ENCODE measurements around the gene POFUT2.
"Not testable (repeated sequence)": the region's sequence is repeated elsewhere in the genome, so short reads cannot be mapped to it uniquely, and the experiment has no call there.

The POFUT2 gene

DNA sequence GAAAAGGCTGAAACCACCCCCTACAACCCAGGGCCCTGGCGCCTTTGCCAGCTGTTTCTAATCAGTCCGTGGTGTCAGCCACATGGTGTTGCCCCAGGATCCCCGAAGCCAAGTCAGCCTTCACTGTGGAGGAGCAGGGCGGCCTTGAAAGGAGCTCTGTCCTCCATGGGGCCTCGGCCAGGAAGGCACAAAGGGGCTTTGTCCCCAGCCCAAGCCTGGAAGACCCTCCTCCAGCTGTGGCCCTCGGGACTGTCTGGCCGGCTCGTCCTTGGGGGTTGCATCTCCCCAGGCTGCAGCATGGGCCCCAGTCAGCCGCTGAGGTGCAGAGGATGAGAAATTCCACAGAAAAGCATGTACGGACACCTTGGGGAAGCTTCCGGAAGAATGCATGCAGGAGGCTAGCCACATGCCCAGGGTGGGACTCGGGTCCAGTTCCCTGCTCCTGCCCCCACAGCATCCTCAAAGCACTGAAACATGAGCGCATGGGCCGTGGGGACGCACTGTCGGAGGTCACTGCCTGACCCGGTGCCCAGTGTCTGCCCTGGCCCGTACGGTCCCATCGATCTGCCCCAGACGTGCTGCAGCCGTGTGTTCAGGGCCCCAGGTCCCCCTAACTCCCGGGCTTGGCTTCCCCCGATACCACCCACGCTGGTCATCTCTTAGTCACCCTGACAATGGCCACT lies 38.6 kb upstream of the POFUT2 start:
- DNase-seq (ENCODE audit: low read depth in 2 of 2): no peak

DNA sequence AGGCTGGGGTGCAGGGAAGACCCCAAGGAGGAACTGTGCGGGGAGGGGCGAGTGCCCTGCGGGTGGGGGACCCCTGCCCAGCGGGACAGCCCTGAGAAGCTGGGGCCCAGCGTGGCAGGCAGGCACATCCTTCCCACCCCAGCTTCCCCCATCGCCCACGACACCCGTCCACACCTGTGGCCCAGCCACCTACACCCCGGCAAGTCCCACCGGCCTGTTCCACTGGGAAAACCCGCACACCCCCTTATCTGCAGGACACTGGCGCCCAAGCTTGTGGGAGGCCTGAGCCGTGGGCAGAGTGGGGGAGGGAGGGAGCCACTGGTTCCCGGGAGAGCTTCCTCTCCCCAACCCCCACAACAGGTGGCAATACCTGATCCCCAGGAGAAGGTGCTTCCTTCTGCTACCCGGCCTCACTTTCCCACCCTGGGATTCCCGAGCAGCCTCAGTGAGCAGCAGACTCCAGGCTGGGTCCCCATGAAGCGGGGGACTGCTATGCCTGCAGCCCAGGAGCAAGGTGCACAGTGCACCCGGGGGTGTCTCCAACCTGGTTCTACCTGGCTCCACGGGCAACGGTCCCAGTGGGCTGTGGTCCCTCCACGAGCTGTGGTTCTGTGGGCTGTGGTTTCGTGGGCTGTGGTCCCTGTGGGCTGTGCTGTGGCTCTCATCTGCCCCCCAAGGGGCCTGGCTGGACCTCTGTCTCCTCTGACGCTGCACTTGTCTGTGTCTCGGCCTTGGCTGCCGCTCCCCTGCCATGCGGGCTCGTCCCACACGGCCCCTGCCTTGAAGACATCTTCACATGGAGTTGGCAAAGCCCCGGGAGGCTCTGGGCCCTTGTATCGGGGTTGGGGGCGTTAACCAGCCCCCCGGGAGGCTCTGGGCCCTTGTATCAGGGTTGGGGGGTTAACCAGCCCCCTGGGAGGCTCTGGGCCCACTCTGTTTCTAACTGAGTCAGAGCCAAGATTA lies 37.8 kb upstream of the POFUT2 start:
- no peak for DNase-seq (ENCODE audit: low read depth in 2 of 2)

DNA sequence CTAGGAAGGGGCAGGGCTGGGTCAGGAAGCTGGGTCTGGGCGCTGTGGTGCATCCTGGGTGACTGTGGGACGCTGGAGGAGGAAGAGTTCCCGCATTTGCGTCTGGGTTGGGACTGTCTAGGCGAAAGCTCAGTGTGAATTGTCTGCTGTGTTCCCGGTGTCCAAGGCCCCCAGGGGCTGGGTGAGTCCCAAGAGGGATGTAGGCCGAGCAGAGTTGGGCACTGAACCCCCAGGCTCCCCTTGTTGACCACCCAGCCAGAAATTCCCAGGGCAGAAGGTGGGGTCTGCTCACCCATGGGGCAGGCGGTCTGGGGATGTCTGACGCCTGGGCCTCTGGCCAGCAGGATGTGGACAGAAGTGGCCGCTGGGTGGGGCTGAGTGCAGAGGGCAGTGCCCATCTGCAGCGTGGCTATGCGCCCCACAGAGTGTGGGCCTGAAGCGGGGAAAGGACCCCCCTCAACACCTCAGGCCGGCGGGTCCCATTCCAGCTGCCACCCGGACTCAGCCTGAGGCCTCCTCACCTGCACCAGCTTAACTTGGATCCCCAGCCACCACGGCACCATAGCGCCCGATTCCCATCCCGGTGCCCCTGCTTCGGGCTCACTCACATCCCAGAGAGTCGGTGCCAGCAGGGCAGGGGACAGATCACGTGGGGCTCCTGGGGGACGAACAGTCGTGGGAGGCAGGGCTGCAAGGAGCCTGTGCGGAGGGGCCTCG lies 37.0 kb upstream of the POFUT2 start:
- DNase-seq (ENCODE audit: low read depth in 2 of 2): no peak

DNA sequence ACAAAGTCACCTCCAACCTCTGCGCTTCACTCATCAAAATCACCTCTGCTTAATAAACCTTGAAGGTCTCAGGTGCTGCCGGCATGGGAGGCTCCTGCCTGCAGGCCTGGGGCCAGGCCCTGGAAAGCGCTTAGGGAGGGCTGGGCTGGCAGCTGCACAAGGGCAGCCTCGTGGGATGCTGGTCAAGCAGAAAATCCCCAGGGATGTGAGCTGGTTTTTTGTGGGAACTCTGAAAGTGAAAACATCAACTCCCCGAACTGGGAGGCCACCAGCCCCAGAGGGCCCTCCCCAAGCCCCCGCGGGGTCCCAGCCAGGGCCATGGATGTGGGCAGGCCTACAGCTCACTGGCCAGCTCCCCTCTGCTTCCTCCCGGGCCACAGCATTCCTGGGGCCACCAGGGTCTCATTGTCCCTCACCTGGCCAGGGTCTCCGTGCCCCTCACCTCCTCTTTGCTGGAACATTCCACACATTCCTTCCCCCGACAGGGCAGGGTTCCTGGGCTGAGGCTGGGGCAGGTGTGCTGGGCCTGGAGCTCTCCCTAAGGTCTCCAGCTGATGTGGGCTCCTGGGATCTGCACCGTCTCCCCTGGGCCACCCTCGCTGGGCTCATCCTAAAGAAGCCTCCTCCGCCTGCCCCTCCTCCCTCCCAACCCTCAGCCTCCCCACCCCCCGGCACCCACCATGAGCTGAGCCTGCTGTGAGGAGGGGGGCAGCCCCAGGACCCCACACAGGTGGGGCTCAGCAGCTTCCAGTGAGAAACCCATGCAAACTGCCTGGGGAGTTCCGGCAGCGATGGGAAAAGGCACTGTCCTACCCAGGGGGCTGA lies 36.0 kb upstream of the POFUT2 start:
- no peak for DNase-seq (ENCODE audit: low read depth in 2 of 2)

DNA sequence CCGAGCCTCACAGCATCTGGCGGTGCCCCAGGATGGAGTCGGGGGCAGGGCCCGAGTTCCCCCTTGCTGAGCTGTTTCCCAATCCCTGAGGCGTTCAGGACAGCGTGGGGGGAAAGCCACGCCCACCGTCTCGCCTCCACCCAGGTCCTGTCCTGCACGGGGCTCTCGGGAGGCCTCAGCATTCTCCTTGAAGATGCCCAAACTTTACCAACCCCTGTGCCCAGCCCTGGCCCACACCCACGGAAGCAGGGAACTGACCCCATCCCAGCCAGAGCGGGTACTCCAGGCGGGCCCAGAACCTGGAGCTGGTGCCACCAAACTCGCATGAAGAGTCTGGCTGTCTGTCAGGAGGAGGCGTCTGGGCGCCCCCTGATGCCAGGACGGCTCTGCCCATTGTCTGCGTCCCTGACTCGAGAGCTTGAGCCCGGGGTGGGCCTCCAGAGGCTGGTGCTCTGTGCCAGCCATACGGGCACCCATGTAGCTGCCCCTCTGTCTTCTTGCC lies 35.3 kb upstream of the POFUT2 start:
- no peak for DNase-seq (ENCODE audit: low read depth in 2 of 2)

DNA sequence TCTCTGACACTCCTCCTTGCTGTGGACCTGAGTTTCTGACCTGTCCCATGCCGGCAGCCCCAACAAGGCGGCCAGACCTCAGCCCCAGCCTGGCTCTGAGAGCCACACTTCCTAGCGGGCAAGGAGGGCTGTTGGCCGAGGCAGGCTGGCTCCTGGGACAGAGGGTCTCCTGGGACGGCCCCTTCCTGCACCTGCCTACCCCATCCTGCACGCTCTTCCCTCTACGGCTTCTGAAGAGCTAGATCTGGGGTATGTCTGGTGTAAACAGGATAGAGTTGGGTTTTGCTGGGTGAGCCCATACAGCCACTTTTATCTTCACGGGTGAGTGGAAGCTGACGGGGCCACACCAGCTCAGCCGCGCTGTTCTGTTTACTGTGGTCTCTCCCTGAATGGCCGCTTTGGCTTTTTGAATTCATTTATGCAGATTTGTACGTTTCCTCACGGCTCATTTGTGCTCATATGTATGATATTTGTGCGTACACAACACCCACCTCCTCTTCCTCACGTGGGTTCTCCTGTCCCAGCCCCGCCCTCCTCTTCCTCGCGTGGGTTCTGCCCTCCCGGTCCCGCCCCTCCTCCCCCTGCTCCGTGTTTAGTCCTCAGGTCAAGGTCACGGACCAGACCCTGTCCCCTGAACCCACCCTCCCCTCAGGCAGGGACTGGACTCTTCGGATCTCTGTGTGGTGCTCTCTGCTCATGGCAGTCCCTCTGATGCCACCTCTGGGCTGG lies 34.7 kb upstream of the POFUT2 start:
- DNase-seq (ENCODE audit: low read depth in 2 of 2): no peak

DNA sequence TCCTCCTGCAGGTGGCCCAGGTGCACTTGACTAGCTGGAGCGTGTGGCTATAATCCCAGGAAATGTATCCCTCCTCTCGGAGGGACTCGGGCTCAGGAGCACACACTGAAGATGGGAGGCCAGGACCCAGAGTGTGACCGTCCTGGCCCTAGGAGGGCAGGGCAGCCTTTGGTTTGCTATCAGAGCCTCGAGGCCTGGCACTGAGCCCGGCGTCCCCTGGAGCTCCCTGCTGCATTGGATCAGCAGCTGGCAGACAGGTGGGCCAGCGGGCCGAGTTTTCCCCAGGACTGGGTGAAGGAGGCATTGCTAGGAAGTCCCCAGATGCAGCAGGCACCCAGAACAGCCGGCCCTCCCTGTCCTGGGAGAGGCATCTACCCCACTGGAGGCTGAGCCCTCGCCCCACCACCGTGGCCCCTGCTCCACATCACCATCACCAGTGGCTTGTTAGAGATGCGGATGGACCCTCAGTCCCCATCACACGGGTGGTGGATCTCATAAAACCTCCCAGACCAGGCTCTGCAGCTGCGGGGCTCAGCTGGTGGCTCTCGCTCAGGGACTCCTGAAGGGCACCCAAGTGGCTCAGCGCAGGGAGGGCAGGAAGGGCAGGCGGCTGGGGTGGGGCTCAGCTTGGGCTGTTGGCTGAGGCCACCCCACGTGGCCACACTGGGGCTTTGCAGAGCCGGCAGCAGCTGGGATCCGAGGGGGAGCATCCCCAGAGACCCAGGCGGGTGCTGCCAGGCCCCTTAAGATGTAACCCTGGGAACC lies 32.7 kb upstream of the POFUT2 start:
- DNase-seq (ENCODE audit: low read depth in 2 of 2): no peak

DNA sequence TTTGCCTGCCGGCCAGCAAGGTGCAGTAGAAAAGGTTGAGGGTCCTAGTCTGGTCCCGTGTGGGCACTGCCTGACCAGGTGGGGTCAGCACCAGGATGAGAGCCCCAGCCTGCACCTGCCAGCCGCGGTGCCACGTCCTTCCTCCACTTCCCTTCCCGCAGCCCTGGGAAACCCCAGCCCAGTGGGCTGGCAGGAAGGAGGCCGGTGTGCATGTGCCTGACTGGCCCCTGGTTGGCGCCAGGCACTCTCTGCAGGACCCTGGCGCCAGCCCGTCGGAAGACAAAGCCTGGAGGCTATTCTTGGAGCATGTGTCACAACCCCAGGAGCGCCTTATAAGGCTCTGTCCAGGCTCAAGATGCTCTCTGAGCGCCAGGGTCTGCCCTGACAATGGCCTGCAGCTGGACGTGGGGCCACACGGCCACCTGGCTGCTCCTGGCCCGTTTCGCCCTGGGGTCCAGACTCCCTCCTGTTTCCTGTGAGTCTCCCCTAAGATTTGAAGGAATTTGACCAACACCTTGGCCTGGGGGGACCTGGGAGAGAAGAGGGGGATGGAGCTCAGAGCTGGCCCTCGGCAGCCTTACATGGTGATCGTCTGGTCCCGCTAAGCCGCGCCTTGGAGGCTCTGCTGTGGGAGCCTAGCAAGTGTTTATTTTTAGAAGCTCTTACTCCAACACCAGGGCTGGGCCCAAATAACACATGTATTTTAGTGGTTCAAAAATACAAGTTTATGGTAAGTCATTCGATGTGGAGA lies 31.9 kb upstream of the POFUT2 start:
- no peak for DNase-seq (ENCODE audit: low read depth in 2 of 2)

DNA sequence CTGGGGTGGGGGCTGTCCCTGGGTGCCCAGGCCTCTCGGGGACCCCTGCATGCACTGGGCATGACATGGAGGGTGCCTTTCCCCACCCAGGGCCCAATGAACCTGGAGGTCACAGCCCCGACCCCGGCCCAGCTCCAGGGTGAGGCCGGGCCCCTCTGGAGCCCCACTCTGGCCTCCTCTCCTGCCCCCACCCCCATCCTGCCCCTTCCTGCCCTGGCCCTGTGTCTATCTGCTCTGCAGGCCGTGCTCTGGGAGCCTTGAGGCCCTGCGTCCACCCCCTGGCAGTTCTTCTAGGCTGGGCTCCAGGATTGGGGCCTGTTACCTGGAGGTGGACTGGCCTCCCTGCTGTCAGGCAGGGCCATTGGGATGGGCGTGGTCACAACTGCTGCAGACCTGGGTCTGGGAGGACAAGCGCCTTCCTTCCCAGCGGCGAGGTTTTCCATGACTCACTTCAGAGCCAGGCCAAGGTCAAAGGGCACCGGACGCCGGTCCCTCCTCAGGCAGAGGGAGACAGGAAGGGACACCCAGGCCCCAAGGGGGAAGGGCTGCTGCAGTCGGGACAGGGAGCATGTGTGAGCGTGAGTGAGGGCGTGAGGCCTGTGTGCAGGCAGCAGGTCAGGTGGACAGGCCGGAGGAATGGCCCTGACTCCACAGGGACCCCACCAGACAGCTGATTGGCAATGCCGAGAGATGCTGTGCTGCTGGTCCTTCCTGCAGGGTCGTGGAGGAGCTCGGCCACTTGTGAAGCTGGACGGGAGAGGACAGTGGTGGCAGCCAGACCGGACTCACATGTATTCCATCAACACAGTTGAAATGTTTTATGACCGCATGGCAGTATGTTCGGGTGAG lies 31.1 kb upstream of the POFUT2 start:
- no peak for DNase-seq (ENCODE audit: low read depth in 2 of 2)

DNA sequence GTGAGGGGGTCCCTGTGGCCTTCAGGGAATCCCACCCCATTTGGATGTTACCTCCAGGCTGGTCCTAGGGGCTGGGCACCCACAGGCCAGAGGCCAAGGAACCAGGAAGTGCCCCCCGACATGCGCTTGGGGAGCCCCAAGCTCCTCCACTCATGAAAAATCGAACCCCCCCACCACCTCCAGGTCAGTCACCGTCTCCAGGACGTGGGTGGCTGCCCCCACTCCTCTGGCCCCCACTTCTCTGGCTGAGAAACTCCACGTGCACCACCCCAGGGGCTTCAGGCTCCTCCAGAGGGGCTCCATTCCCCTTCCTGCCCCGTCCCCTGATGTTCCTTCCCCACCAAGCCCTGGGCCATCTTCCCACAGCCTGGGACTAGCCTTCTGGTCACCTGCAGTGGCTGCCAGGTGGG lies 30.5 kb upstream of the POFUT2 start:
- DNase-seq (ENCODE audit: low read depth in 2 of 2): no peak

DNA sequence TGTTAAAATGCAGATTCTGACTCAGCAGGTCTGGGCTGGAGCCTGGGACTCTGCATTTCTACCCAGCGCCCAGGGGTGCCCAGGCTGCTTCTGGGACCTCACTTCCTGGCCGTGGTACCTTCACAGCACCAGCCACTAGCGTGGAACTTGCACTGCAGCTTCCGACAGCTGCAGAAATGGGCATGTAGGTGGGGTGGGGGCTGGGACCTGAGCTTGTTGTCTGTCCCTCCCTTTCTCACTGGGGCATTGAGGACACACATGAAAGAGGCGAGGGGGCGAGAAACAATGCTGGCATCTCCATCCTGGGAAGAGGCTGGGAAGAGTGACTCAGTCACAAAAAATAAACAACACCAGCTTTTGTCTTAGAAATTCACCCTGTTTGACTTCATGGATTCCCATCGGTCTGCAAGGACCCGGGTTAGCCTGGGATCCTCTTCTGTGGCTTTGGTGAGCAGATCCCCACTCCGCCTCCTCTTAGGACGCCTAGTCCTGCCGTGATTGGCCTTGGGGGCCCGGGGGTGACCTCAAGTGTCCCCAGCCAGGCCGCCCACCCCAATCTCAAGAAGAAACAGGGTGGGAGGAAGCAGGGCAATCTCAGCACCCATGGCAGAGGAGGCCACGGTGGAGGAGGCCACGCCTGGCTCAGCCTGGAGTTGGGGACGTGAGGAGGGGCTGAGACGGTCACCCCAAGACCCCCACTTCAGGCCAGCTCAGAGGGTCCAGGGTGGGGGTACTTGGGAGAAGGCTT lies 29.9 kb upstream of the POFUT2 start:
- no peak for DNase-seq (ENCODE audit: low read depth in 2 of 2)

DNA sequence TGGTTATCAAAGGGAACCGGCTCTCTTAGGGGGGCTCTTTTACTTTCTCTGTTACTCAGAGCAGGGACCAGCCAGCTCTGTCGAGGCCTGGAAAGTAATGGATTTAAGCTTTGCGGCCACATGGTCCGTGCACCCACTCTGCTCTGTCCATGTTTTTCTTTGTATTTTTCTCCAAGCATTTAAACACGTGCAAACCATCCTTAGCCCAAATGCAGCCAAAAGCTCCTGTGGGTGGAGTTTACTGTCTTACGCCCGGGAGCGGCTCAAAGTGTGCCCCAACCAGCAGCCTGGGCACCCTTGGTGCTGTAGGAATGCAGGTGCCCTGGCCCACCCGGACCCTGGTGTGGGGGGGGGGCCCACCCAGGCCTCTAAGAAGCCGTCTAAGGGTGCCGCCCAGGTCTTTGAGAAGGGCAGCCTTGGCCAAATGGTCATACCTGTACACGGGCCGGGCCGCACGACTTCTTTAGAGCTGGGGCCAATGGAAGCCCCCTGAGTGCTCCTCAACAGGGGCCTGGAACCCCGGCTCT lies 29.2 kb upstream of the POFUT2 start:
- no peak for DNase-seq (ENCODE audit: low read depth in 2 of 2)

DNA sequence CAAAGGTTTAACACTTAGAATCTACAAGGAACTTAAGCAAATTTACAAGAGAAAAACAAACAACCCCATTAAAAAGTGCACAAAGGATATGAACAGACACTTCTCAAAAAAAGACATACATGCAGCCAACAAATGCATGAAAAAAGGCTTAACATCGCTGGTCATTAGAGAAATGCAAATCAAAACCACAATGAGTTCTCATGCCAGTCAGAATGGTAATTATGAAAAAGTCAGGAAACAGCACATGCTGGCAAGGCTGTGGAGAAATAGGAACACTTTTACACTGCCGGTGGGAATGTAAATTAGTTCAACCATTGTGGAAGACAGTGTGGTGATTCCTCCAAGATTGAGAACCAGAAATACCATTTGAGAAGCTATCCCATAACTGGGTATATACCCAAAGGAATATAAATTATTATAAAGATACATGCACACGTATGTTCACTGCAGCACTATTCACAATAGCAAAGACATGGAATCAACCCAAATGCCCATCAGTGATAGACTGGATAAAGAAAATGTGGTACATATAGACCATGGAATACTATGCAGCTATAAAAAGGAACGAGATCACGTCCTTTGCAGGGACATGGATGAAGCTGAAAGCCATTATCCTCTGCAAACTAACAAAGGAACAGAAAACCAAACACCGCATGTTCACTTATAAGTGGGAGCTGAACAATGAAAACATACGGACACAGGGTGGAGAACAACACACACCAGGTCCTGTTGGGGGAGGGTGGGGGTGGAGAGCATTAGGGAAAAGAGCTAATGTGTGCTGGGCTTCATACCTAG lies 28.2 kb upstream of the POFUT2 start:
- DNase-seq (ENCODE audit: low read depth in 2 of 2): not testable (repeated sequence)

DNA sequence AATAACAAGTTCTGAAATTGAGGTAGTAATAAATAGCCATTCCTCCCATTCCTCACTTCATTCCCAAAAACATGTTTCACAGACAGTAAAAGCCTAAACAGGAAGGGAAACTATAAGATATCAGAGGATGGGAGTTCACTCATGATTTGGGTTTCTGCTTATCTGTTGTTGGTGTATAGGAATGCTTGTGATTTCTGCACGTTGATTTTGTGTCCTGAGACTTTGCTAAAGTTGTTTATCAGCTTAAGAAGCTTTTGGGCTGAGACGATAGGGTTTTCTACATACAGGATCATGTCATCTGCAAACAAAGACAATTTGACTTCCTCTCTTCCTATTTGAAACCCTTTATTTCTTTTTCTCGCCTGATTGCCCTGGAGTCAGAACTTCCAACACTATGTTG lies 26.0 kb upstream of the POFUT2 start:
- DNase-seq (ENCODE audit: low read depth in 2 of 2): no peak

DNA sequence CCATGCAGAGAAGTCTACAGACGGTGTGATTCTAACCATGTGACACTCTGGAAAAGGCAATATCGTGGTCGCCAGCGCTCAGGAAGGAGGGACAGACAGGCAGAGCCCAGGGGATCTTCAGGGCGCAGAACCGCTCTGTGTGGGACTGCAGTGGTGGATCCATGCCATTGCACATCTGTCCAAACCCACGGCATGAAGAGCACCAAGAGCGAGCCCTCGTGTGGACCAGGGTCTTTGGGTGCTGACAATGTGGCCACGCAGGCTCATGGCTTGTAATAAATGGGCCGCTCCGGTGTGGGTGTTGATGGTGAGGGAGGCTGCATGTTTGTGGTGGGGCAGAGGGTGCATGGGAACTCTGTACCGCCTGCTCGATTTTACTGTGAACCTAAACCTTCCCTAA lies 25.3 kb upstream of the POFUT2 start:
- DNase-seq (ENCODE audit: low read depth in 2 of 2): no peak

DNA sequence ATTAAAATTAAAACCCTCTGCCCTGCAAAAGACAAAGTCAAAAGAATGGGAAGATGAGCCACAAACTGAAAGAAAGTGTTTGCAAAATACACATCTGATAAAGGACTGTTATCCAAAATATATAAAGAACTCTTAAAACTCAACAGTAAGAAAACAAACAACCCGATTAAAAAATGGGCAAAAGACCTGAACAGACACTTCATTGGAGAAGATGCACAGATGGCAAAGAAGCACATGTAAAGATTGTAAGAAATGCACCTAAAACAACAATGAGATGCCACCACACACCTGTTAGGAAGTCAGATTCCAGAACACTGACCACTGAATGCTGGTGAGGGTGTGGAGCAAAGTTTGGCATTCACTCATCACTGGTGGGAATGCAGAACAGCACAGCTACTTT lies 24.6 kb upstream of the POFUT2 start:
- no peak for DNase-seq (ENCODE audit: low read depth in 2 of 2)
